Rectal smooth muscle tissue (tissue), 1 donor: ENCODE data around the gene TUBD1.
"Not testable (repeated sequence)": the region's sequence is repeated elsewhere in the genome, so short reads cannot be mapped to it uniquely, and the experiment has no call there.

ENCODE experiments used
- H3K27ac ChIP-seq: one replicate; pipeline ENCODE4 v1.7.0; 2013; ENCODE audit warnings: low read depth, low read length, inconsistent platforms
- H3K27me3 ChIP-seq: one replicate; pipeline ENCODE4 v1.7.0; 2013; ENCODE audit warnings: low read length; ENCODE audit not compliant: control insufficient read depth, insufficient read depth
- H3K36me3 ChIP-seq: one replicate; pipeline ENCODE4 v1.7.0; 2013; ENCODE audit warnings: low read length; ENCODE audit not compliant: control insufficient read depth, insufficient read depth
- H3K4me1 ChIP-seq: one replicate; pipeline ENCODE4 v1.7.0; 2013; ENCODE audit warnings: low read length; ENCODE audit not compliant: control insufficient read depth, insufficient read depth
- H3K4me3 ChIP-seq: one replicate; pipeline ENCODE4 v1.7.0; 2013; ENCODE audit warnings: low read length
- H3K9ac ChIP-seq: one replicate; pipeline ENCODE4 v1.7.0; 2013; ENCODE audit warnings: low read length

The TUBD1 gene

GRCh38 chr17:59848778-59849177 lies 44.0 kb downstream of the TUBD1 start:
- peaks cover 35% of the 10 kb centered on the region for H3K4me1 ChIP-seq
- no peak overlapping the region for H3K9ac ChIP-seq
- H3K27me3 ChIP-seq: no peaks in the 10 kb centered on the region
- peak overlapping the region; percentile 18 for H3K4me3 ChIP-seq
- H3K36me3 ChIP-seq: no peaks in the 10 kb centered on the region
- peak overlapping the region; percentile 21 for H3K27ac ChIP-seq

- H3K9ac ChIP-seq: no peak overlapping the region
- H3K4me1 ChIP-seq: peaks cover 35% of the 10 kb centered on the region
Measured at GRCh38 chr17:59848385-59848668, 44.4 kb downstream of the TUBD1 start.

GRCh38 chr17:59846394-59847165 lies 46.2 kb downstream of the TUBD1 start:
- no peaks in the 10 kb centered on the region for H3K36me3 ChIP-seq
- H3K27ac ChIP-seq: peak overlapping the region; percentile 84
- H3K4me1 ChIP-seq: peaks cover 26% of the 10 kb centered on the region
- peak overlapping the region; percentile 4 for H3K9ac ChIP-seq
- H3K4me3 ChIP-seq: peak overlapping the region; percentile 36
- no peaks in the 10 kb centered on the region for H3K27me3 ChIP-seq

More at GRCh38 chr17:59848385-59848668, 44.4 kb downstream of the TUBD1 start:
- H3K27me3 ChIP-seq: no peaks in the 10 kb centered on the region
- no peaks in the 10 kb centered on the region for H3K36me3 ChIP-seq
- no peak overlapping the region for H3K27ac ChIP-seq
- no peak overlapping the region for H3K4me3 ChIP-seq

- H3K9ac ChIP-seq: no peak overlapping the region
- peak overlapping the region; percentile 84 for H3K27ac ChIP-seq
- H3K27me3 ChIP-seq: no peaks in the 10 kb centered on the region
- peaks cover 20% of the 10 kb centered on the region for H3K4me1 ChIP-seq
- H3K36me3 ChIP-seq: peaks cover 4% of the 10 kb centered on the region
- peak overlapping the region; percentile 36 for H3K4me3 ChIP-seq
Measured at GRCh38 chr17:59845595-59846393, 46.9 kb downstream of the TUBD1 start.

GRCh38 chr17:59844884-59845594 lies 47.7 kb downstream of the TUBD1 start:
- Histone ChIP-seq H3K9ac (no peak overlapping the region), H3K27ac (peak overlapping the region; percentile 82), H3K27me3 (no peaks in the 10 kb centered on the region), H3K36me3 (peaks cover 8% of the 10 kb centered on the region), H3K4me1 (peaks cover 25% of the 10 kb centered on the region), H3K4me3 (no peak overlapping the region)

GRCh38 chr17:59842901-59843652 lies 49.7 kb downstream of the TUBD1 start:
- Histone ChIP-seq H3K4me1 (peaks cover 30% of the 10 kb centered on the region), H3K4me3 (no peak overlapping the region), H3K9ac (no peak overlapping the region)

GRCh38 chr17:59841882-59842263 lies 50.9 kb downstream of the TUBD1 start:
- Histone ChIP-seq H3K36me3 (peaks cover 14% of the 10 kb centered on the region), H3K4me1 (peaks cover 27% of the 10 kb centered on the region), H3K27ac (peak overlapping the region; percentile 25), H3K4me3 (peak overlapping the region; percentile 99)
- not testable (repeated sequence) for H3K27me3 ChIP-seq, H3K9ac ChIP-seq

More at GRCh38 chr17:59842901-59843652, 49.7 kb downstream of the TUBD1 start:
- Histone ChIP-seq H3K36me3 (peaks cover 14% of the 10 kb centered on the region), H3K27me3 (no peaks in the 10 kb centered on the region), H3K27ac (peak overlapping the region; percentile 64)

GRCh38 chr17:59841091-59841881 lies 51.5 kb downstream of the TUBD1 start:
- H3K27me3 ChIP-seq: not testable (repeated sequence)
- Histone ChIP-seq H3K9ac (peak overlapping the region; percentile 35), H3K36me3 (peaks cover 14% of the 10 kb centered on the region), H3K4me1 (peaks cover 21% of the 10 kb centered on the region), H3K4me3 (peak overlapping the region; percentile 99), H3K27ac (peak overlapping the region; percentile 100)

- peak overlapping the region; percentile 100 for H3K27ac ChIP-seq
- H3K27me3 ChIP-seq: no peaks in the 10 kb centered on the region
- peak overlapping the region; percentile 99 for H3K9ac ChIP-seq
- H3K4me3 ChIP-seq: peak overlapping the region; percentile 99
- peaks cover 14% of the 10 kb centered on the region for H3K36me3 ChIP-seq
- H3K4me1 ChIP-seq: peaks cover 15% of the 10 kb centered on the region
Measured at GRCh38 chr17:59840329-59841090, 52.2 kb downstream of the TUBD1 start.

- H3K27ac ChIP-seq: peak overlapping the region; percentile 100
- H3K4me1 ChIP-seq: peaks cover 12% of the 10 kb centered on the region
- H3K9ac ChIP-seq: peak overlapping the region; percentile 99
- H3K4me3 ChIP-seq: peak overlapping the region; percentile 99
- peaks cover 14% of the 10 kb centered on the region for H3K36me3 ChIP-seq
- no peaks in the 10 kb centered on the region for H3K27me3 ChIP-seq
Measured at GRCh38 chr17:59839651-59840328, 53.0 kb downstream of the TUBD1 start.
